ENCODE data around the gene SETD6. TPM values are rescaled to one million over a fixed set of nuclear protein-coding genes. Genes with fewer than 3 reads are reported as not detected.

Gene SETD6
- total RNA-seq, 1 donor from 2014 or later, result 12.5 TPM

GRCh38 chr16:58495521-58496331, 19.6 kb upstream of the SETD6 start:
- TF ChIP-seq CTCF (IDR thresholded peaks at IDR 0.05; ENCODE audit: insufficient read depth, low read length, poor library complexity, severe bottlenecking), result no peak
- H3K27me3 ChIP-seq (ENCODE audit: control insufficient read depth, insufficient read depth, low read length), result peaks cover 19% of the 10 kb centered on the region
- H3K4me3 ChIP-seq (ENCODE audit: low read depth, low read length), result no peak overlapping the region
- DNase-seq (ENCODE audit: low read depth), result no peak
- H3K36me3 ChIP-seq (ENCODE audit: control insufficient read depth, insufficient read depth, low read length), result no peaks in the 10 kb centered on the region

- Histone ChIP-seq H3K27me3 (ENCODE audit: control insufficient read depth, insufficient read depth, low read length) (peaks cover 12% of the 10 kb centered on the region), H3K36me3 (ENCODE audit: control insufficient read depth, insufficient read depth, low read length) (no peaks in the 10 kb centered on the region), H3K4me3 (ENCODE audit: low read depth, low read length) (no peak overlapping the region)
- TF ChIP-seq CTCF (IDR thresholded peaks at IDR 0.05; ENCODE audit: insufficient read depth, low read length, poor library complexity, severe bottlenecking), result no peak
- DNase-seq (ENCODE audit: low read depth), result no peak
Observed at GRCh38 chr16:58497468-58497867, 17.8 kb upstream of the SETD6 start.

GRCh38 chr16:58497935-58498334, 17.4 kb upstream of the SETD6 start:
- H3K36me3 ChIP-seq (ENCODE audit: control insufficient read depth, insufficient read depth, low read length), result no peaks in the 10 kb centered on the region
- no peak for TF ChIP-seq CTCF (IDR thresholded peaks at IDR 0.05; ENCODE audit: insufficient read depth, low read length, poor library complexity, severe bottlenecking)
- peaks cover 11% of the 10 kb centered on the region for H3K27me3 ChIP-seq (ENCODE audit: control insufficient read depth, insufficient read depth, low read length)
- DNase-seq (ENCODE audit: low read depth), result no peak
- H3K4me3 ChIP-seq (ENCODE audit: low read depth, low read length), result no peak overlapping the region

GRCh38 chr16:58498341-58499091, 16.8 kb upstream of the SETD6 start:
- TF ChIP-seq CTCF (IDR thresholded peaks at IDR 0.05; ENCODE audit: insufficient read depth, low read length, poor library complexity, severe bottlenecking), result no peak
- peaks cover 9% of the 10 kb centered on the region for H3K27me3 ChIP-seq (ENCODE audit: control insufficient read depth, insufficient read depth, low read length)
- H3K4me3 ChIP-seq (ENCODE audit: low read depth, low read length), result no peak overlapping the region
- DNase-seq (ENCODE audit: low read depth), result no peak
- H3K36me3 ChIP-seq (ENCODE audit: control insufficient read depth, insufficient read depth, low read length), result no peaks in the 10 kb centered on the region

GRCh38 chr16:58499092-58499511, 16.2 kb upstream of the SETD6 start:
- Histone ChIP-seq H3K27me3 (ENCODE audit: control insufficient read depth, insufficient read depth, low read length) (peaks cover 3% of the 10 kb centered on the region), H3K4me3 (ENCODE audit: low read depth, low read length) (no peak overlapping the region), H3K36me3 (ENCODE audit: control insufficient read depth, insufficient read depth, low read length) (no peaks in the 10 kb centered on the region)
- no peak for TF ChIP-seq CTCF (IDR thresholded peaks at IDR 0.05; ENCODE audit: insufficient read depth, low read length, poor library complexity, severe bottlenecking)
- no peak for DNase-seq (ENCODE audit: low read depth)
